ENCODE results near the gene MSANTD1. TPM values are rescaled to one million over a fixed set of nuclear protein-coding genes. Genes with fewer than 3 reads are reported as not detected.

Gene MSANTD1
- total RNA-seq, 2 experiments from 2014 or later = 0.87 to 0.94 TPM

- Mint-ChIP-seq H3K27me3 (peaks cover 10% of the 10 kb centered on the region), H3K4me3 (no peak overlapping the region), H3K36me3 (ENCODE audit: low read depth) (no peaks in the 10 kb centered on the region), H3K27ac (no peak overlapping the region), H3K9me3 (no peaks in the 10 kb centered on the region), H3K4me1 (no peaks in the 10 kb centered on the region)
- CTCF ChIA-PET = no interaction called here
- POLR2A ChIA-PET = no interaction called here
- DNase-seq = no peak
Measured at GRCh38 chr4:3269991-3270611, 21.1 kb downstream of the MSANTD1 start.

- ChIA-PET CTCF (no interaction called here), POLR2A (no interaction called here)
- Mint-ChIP-seq H3K27me3 (peaks cover 10% of the 10 kb centered on the region), H3K27ac (no peak overlapping the region), H3K4me1 (peaks cover 7% of the 10 kb centered on the region), H3K9me3 (no peaks in the 10 kb centered on the region), H3K36me3 (ENCODE audit: low read depth) (no peaks in the 10 kb centered on the region), H3K4me3 (no peak overlapping the region)
- DNase-seq = no peak
Measured at GRCh38 chr4:3271131-3271530, 22.2 kb downstream of the MSANTD1 start.

GRCh38 chr4:3276986-3277385 is 28.0 kb downstream of the MSANTD1 start:
- H3K9me3 Mint-ChIP-seq = peaks cover 11% of the 10 kb centered on the region
- peaks cover 7% of the 10 kb centered on the region for H3K27me3 Mint-ChIP-seq
- H3K36me3 Mint-ChIP-seq (ENCODE audit: low read depth) = peaks cover 2% of the 10 kb centered on the region
- H3K4me3 Mint-ChIP-seq = no peak overlapping the region
- no peak for DNase-seq
- peaks cover 9% of the 10 kb centered on the region for H3K4me1 Mint-ChIP-seq
- no peak overlapping the region for H3K27ac Mint-ChIP-seq
- CTCF ChIA-PET = no interaction called here
- POLR2A ChIA-PET = no interaction called here

GRCh38 chr4:3280466-3280865 is 31.5 kb downstream of the MSANTD1 start:
- H3K27me3 Mint-ChIP-seq = no peaks in the 10 kb centered on the region
- H3K36me3 Mint-ChIP-seq (ENCODE audit: low read depth) = peaks cover 2% of the 10 kb centered on the region
- ChIA-PET CTCF (no interaction called here), POLR2A (no interaction called here)
- H3K4me1 Mint-ChIP-seq = peaks cover 8% of the 10 kb centered on the region
- peaks cover 11% of the 10 kb centered on the region for H3K9me3 Mint-ChIP-seq
- no peak for DNase-seq
- no peak overlapping the region for H3K4me3 Mint-ChIP-seq
- H3K27ac Mint-ChIP-seq = no peak overlapping the region

DNA sequence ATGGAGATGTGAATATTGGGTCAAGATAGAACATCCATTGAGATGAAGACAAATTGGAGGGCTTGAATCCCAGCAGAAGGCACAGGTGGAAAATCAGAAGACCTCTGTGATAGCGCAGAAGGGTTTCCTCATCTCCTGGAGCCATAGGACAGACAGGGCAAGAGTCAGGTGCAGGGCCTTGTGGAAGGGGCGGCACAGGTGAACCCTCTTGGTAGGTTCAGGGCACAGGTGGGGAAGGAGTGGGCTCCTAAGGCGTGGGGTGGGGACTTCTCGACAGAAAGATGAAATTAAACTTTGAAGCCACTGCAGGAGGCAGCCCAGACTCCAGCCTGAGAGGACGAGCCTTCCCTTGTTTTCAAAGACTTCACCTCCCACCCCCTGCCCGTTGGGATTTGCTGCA is 34.5 kb downstream of the MSANTD1 start:
- H3K4me3 Mint-ChIP-seq = no peak overlapping the region
- ChIA-PET POLR2A (no interaction called here), CTCF (no interaction called here)
- no peak overlapping the region for H3K27ac Mint-ChIP-seq
- H3K4me1 Mint-ChIP-seq = no peaks in the 10 kb centered on the region
- peaks cover 2% of the 10 kb centered on the region for H3K36me3 Mint-ChIP-seq (ENCODE audit: low read depth)
- peaks cover 11% of the 10 kb centered on the region for H3K9me3 Mint-ChIP-seq
- no peak for DNase-seq
- peaks cover 7% of the 10 kb centered on the region for H3K27me3 Mint-ChIP-seq

DNA sequence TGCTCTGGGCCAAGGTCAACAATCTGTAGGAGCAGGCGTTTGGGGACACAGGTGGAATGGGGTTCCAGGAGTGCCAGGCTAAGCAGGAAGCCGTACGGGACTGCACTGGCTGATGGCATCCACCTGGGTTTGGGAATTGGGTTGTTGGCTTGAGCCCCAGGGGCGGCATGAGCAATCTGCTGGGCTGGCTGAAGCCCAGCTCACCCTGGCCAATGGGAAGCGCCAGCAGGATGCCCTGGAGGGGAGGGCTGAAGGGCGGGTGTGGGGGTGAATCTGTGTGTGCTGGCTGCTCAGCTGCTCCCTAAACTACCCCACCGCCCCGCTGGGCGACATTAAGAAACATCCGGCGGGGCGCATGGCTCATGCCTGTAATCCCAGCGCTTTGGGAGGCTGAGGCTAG is 35.0 kb downstream of the MSANTD1 start:
- no peak for DNase-seq
- CTCF ChIA-PET = no interaction called here
- POLR2A ChIA-PET = no interaction called here
- Mint-ChIP-seq H3K4me3 (no peak overlapping the region), H3K27me3 (peaks cover 9% of the 10 kb centered on the region), H3K36me3 (ENCODE audit: low read depth) (peaks cover 1% of the 10 kb centered on the region), H3K4me1 (no peaks in the 10 kb centered on the region), H3K27ac (no peak overlapping the region), H3K9me3 (peaks cover 8% of the 10 kb centered on the region)

GRCh38 chr4:3284734-3285557 is 36.0 kb downstream of the MSANTD1 start:
- ChIA-PET POLR2A (no interaction called here), CTCF (no interaction called here)
- no peak for DNase-seq
- H3K27ac Mint-ChIP-seq = no peak overlapping the region
- no peaks in the 10 kb centered on the region for H3K36me3 Mint-ChIP-seq (ENCODE audit: low read depth)
- H3K4me3 Mint-ChIP-seq = no peak overlapping the region
- H3K9me3 Mint-ChIP-seq = peaks cover 7% of the 10 kb centered on the region
- H3K4me1 Mint-ChIP-seq = no peaks in the 10 kb centered on the region
- peaks cover 16% of the 10 kb centered on the region for H3K27me3 Mint-ChIP-seq

DNA sequence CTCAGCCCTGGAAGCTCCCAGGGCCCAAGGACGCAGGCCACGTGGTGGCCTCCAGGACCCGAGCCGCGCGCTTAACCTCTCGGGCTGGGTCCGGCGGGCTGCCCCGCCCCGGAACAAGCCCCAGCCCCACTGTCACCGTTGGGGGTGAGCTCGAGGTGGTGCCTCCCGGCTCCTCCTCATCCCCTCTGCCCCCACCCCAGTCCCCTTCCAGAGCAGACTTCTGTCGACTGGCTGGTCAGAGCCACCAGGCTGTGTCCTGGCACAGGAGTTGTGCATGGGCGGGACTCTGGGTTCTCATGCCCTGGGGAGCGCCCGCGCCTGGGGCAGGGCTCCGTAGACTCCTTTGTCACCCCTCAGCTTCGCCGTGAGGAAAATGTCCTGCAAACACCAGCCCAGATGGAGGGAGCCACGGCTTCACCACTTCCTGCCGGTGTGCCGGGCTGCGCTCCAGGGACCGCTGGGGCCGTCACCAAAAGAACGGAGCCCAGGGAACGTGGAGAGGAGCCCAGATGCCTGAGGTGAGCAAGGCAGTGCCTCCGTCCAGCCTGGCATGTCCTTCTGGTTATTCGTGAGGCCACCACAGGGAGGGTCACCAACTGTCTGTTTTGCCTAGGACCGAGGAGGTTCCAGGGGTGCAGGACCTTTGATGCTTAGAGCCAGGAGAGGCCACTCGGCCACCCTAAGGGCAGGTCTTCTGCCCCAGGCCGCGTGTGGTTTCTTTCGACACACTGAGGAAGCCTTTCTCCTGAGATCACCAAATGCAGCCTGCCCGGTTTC is 36.8 kb downstream of the MSANTD1 start:
- ChIA-PET CTCF (no interaction called here), POLR2A (no interaction called here)
- H3K27ac Mint-ChIP-seq = no peak overlapping the region
- peaks cover 23% of the 10 kb centered on the region for H3K27me3 Mint-ChIP-seq
- no peak overlapping the region for H3K4me3 Mint-ChIP-seq
- peaks cover 7% of the 10 kb centered on the region for H3K9me3 Mint-ChIP-seq
- no peak for DNase-seq
- no peaks in the 10 kb centered on the region for H3K4me1 Mint-ChIP-seq
- no peaks in the 10 kb centered on the region for H3K36me3 Mint-ChIP-seq (ENCODE audit: low read depth)

DNA sequence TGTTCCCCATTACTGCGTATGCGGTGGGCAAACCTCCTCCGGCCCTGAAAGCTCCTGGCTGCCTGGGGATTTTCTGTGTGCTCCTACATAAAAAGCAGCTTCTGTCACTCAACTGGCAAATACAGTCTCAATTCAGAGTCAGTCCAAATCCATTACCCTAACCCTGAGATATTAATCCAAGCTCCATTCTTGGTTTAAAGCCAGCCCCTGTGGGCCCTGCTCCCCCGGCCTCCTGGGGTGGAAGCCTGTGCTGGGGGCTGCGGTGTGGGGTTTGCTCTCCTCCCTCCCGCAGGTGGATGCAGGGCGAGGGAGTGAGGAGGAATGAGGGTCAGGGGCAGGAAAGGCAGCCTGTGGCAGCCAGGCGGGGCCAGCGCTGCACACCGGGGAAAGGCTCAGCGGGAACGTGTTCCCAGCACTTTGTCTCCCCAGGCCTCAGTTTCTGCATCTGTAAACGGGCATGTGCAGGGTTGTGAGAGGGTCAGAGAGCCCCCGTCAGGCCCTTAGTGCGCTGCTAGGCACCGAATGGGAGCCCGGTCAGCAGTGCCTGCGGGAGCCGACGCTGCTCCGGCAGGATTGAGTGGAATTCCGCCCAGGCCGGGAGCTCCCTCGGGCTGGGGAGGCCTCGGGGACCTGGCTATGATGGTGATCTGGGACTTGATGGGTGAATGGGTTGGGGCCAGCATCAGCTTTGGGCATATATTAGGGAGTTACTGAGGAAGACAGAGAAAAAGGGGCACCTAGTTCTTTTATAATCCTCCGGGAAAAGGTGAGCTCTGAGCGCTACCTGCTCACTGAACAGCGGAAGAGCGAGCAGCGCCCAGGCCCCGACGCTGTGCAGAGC is 37.6 kb downstream of the MSANTD1 start:
- H3K27ac Mint-ChIP-seq = no peak overlapping the region
- CTCF ChIA-PET = interaction anchor here (0.9 kb wide), 1 partner anchor 86 kb away, joined by 3 read pairs; no protein-coding TSS in a partner anchor
- POLR2A ChIA-PET = no interaction called here
- H3K4me1 Mint-ChIP-seq = peaks cover 2% of the 10 kb centered on the region
- no peak for DNase-seq
- peaks cover 3% of the 10 kb centered on the region for H3K9me3 Mint-ChIP-seq
- peaks cover 26% of the 10 kb centered on the region for H3K27me3 Mint-ChIP-seq
- H3K4me3 Mint-ChIP-seq = no peak overlapping the region
- no peaks in the 10 kb centered on the region for H3K36me3 Mint-ChIP-seq (ENCODE audit: low read depth)

DNA sequence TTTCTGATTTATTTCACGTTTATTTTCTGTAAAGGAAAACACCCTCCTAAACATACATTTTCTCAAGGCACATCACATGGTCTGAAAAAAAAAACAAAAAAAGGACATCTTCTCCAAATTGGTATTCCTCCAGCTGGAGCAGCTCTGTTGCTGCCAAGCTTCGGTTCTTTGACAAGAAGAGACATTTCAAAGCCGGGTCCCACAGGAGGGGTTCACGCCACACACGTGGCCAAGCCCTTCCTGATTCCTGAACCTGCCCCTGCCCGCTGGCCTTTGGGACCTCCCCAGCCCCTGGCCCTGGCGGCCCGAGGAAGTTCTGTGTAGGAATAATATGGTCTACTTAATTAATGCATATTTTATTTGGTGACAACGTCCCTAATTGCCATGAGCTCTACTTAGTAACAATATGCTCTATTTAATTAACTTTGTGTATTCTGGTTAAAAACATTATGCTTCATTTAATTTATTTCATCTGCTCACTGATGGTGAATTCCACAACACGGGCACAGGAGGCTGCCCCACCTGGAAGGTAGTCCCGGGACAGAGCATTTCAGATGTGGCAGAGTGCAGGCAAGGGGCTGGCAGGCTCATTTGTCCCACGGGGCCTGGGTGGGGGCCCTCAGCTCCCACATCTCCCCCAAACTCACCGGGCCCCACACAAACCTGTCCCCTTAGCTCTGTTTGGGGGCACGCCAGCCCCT is 38.5 kb downstream of the MSANTD1 start:
- ChIA-PET POLR2A (no interaction called here), CTCF (interaction anchor here (0.9 to 1.2 kb wide), 2 partner anchors 78 to 87 kb away, joined by 3 read pairs; no protein-coding TSS in a partner anchor)
- Mint-ChIP-seq H3K4me1 (peaks cover 6% of the 10 kb centered on the region), H3K9me3 (no peaks in the 10 kb centered on the region), H3K27ac (no peak overlapping the region), H3K4me3 (no peak overlapping the region), H3K36me3 (ENCODE audit: low read depth) (no peaks in the 10 kb centered on the region), H3K27me3 (peaks cover 31% of the 10 kb centered on the region)
- DNase-seq = no peak

GRCh38 chr4:3287972-3288570 is 39.1 kb downstream of the MSANTD1 start:
- H3K27ac Mint-ChIP-seq = no peak overlapping the region
- POLR2A ChIA-PET = no interaction called here
- H3K4me1 Mint-ChIP-seq = peaks cover 6% of the 10 kb centered on the region
- H3K27me3 Mint-ChIP-seq = peaks cover 31% of the 10 kb centered on the region
- no peaks in the 10 kb centered on the region for H3K36me3 Mint-ChIP-seq (ENCODE audit: low read depth)
- CTCF ChIA-PET = interaction anchor here (1.2 kb wide), 1 partner anchor 78 kb away, joined by 3 read pairs; no protein-coding TSS in a partner anchor
- no peak overlapping the region for H3K4me3 Mint-ChIP-seq
- no peak for DNase-seq
- H3K9me3 Mint-ChIP-seq = no peaks in the 10 kb centered on the region

- no peaks in the 10 kb centered on the region for H3K36me3 Mint-ChIP-seq (ENCODE audit: low read depth)
- no peak overlapping the region for H3K4me3 Mint-ChIP-seq
- H3K27ac Mint-ChIP-seq = no peak overlapping the region
- ChIA-PET CTCF (interaction anchor here (1.2 kb wide), 1 partner anchor 79 kb away, joined by 3 read pairs; no protein-coding TSS in a partner anchor), POLR2A (no interaction called here)
- H3K4me1 Mint-ChIP-seq = peaks cover 9% of the 10 kb centered on the region
- peaks cover 33% of the 10 kb centered on the region for H3K27me3 Mint-ChIP-seq
- no peaks in the 10 kb centered on the region for H3K9me3 Mint-ChIP-seq
- no peak for DNase-seq
Measured at GRCh38 chr4:3288571-3289094, 39.7 kb downstream of the MSANTD1 start.
